Hepatocyte (in vitro differentiated cells): Measurements from ENCODE around the gene ARF3. TPM values are rescaled to one million over a fixed set of nuclear protein-coding genes. Genes with fewer than 3 reads are reported as not detected.

Experiments
- DNase-seq: peaks from one replicate; pipeline ENCODE4 v3.0.0-alpha.2; 2016; ENCODE audit warnings: low spot score
- H2AFZ ChIP-seq: fragments of 200-600 bp; sonication (generic); 2 replicates; pipeline ENCODE4 v1.6.0; 2016; ENCODE audit warnings: antibody characterized with exemption, mild to moderate bottlenecking
- H3K27ac ChIP-seq: fragments of 200-600 bp; sonication (generic); 2 replicates; pipeline ENCODE4 v1.5.1; 2016; ENCODE audit warnings: mild to moderate bottlenecking
- H3K27me3 ChIP-seq: fragments of 200-600 bp; sonication (generic); 2 replicates; pipeline ENCODE4 v1.6.1; 2016
- H3K36me3 ChIP-seq: fragments of 200-600 bp; sonication (generic); replicated peaks from 2 replicates; pipeline ENCODE4 v1.5.1; 2016; ENCODE audit warnings: low read depth; ENCODE audit not compliant: insufficient read depth
- H3K4me1 ChIP-seq: fragments of 200-600 bp; sonication (generic); 2 replicates; pipeline ENCODE4 v1.5.1; 2016; ENCODE audit warnings: mild to moderate bottlenecking, moderate library complexity; ENCODE audit not compliant: insufficient read depth
- H3K4me2 ChIP-seq: fragments of 200-600 bp; sonication (generic); 2 replicates; pipeline ENCODE4 v1.6.0; 2016
- H3K4me3 ChIP-seq: fragments of 200-600 bp; sonication (generic); 2 replicates; pipeline ENCODE4 v1.5.1; 2016; ENCODE audit warnings: mild to moderate bottlenecking
- H3K79me2 ChIP-seq: fragments of 200-600 bp; sonication (generic); 2 replicates; pipeline ENCODE4 v1.6.0; 2017; ENCODE audit warnings: mild to moderate bottlenecking
- H3K9me2 ChIP-seq: fragments of 200-600 bp; sonication (generic); replicated peaks from 2 replicates; pipeline ENCODE4 v1.6.0; 2017; ENCODE audit warnings: mild to moderate bottlenecking; ENCODE audit not compliant: insufficient read depth
- H3K9me3 ChIP-seq: fragments of 200-600 bp; sonication (generic); 2 replicates; pipeline ENCODE4 v1.5.1; 2016; ENCODE audit warnings: low read depth, mild to moderate bottlenecking
- H4K20me1 ChIP-seq: fragments of 200-600 bp; sonication (generic); 2 replicates; pipeline ENCODE4 v1.6.0; 2016; ENCODE audit warnings: mild to moderate bottlenecking; ENCODE audit not compliant: insufficient read depth, poor library complexity, severe bottlenecking
- EZH2 ChIP-seq: fragments of 200-600 bp; sonication (generic); IDR thresholded peaks from 2 replicates; pipeline ENCODE4 v1.6.1; 2016; ENCODE audit warnings: antibody characterized with exemption, mild to moderate bottlenecking, borderline replicate concordance
- EZH2phosphoT487 ChIP-seq: fragments of 200-600 bp; sonication (generic); IDR thresholded peaks from one replicate; pipeline ENCODE4 v1.6.1; 2018; ENCODE audit warnings: antibody characterized with exemption, mild to moderate bottlenecking, low read depth, moderate library complexity; ENCODE audit not compliant: unreplicated experiment, severe bottlenecking
- WGBS: methylation state at CpG from one replicate; pipeline ENCODE4 v1.1.6; 2016; ENCODE audit warnings: low lambda C conversion rate; ENCODE audit errors: missing lambda C conversion rate; 5-methylcytosine and 5-hydroxymethylcytosine counted together
- polyA plus RNA-seq: library from polyadenylated mRNA; unstranded; fragments of >200 nt; fragmentation: Nextera tagmentation; extraction: Ambion mirVana; gene quantifications from 2 replicates; pipeline ENCODE4 v1.2.1, GENCODE V29; 2016
- total RNA-seq: library from RNA; depleted of rRNA; stranded (reverse); fragments of >200 nt; gene quantifications from 2 replicates; pipeline ENCODE4 v1.2.3, GENCODE V29; 2014
- TF ChIP-seq, protein P1 (sequence below): fragments of 200-600 bp; sonication (generic); IDR thresholded peaks from 2 replicates; pipeline ENCODE4 v1.5.1; 2016; ENCODE audit warnings: antibody characterized with exemption, mild to moderate bottlenecking; ENCODE audit not compliant: poor library complexity

The ARF3 gene
- total and polyA plus RNA-seq, 2 experiments from 2014 or later: 57.6 to 71.3 TPM

DNA sequence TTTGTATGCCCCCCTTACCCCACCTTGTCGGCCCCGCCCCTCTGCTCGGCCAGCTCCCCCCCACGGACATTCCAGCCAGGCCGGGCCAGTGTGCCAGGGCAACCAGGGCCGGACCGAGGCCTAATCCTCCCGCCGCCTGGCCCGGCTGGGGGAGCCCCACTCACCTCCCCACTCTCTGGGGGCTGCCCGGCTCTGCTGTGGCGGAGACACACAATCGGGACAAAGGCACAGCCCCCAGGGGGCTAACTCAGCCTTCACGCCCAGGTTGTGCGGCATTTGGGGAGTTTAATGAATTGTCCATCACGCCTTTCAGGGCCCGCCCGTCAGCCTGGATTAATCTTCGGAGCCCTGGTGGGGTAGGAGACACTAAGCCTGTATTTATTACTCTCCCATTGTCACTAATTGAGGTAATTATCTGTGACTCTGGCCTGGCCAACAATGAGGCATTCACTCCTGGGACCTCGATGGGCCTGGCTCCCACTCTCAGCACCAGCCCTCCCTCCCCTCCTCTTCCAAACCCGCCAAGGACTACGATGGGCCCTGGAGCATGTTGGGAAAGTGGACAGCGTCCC lies 29.5 kb upstream of the ARF3 start:
- TF ChIP-seq EZH2 (no peak), EZH2phosphoT487 (no peak)
- TF ChIP-seq, protein P1, sequence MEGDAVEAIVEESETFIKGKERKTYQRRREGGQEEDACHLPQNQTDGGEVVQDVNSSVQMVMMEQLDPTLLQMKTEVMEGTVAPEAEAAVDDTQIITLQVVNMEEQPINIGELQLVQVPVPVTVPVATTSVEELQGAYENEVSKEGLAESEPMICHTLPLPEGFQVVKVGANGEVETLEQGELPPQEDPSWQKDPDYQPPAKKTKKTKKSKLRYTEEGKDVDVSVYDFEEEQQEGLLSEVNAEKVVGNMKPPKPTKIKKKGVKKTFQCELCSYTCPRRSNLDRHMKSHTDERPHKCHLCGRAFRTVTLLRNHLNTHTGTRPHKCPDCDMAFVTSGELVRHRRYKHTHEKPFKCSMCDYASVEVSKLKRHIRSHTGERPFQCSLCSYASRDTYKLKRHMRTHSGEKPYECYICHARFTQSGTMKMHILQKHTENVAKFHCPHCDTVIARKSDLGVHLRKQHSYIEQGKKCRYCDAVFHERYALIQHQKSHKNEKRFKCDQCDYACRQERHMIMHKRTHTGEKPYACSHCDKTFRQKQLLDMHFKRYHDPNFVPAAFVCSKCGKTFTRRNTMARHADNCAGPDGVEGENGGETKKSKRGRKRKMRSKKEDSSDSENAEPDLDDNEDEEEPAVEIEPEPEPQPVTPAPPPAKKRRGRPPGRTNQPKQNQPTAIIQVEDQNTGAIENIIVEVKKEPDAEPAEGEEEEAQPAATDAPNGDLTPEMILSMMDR: no peak
- WGBS: 66% methylated on average over 18 of the region's 23 CpGs
- Histone ChIP-seq H3K27me3 (peaks cover 80% of the 10 kb centered on the region), H3K9me2 (no peaks in the 10 kb centered on the region), H3K4me2 (no peak overlapping the region), H3K9me3 (no peaks in the 10 kb centered on the region), H2AFZ (no peak overlapping the region), H4K20me1 (no peaks in the 10 kb centered on the region), H3K36me3 (no peaks in the 10 kb centered on the region), H3K4me3 (no peak overlapping the region), H3K79me2 (no peaks in the 10 kb centered on the region), H3K4me1 (no peaks in the 10 kb centered on the region), H3K27ac (no peak overlapping the region)
- DNase-seq: no peak

DNA sequence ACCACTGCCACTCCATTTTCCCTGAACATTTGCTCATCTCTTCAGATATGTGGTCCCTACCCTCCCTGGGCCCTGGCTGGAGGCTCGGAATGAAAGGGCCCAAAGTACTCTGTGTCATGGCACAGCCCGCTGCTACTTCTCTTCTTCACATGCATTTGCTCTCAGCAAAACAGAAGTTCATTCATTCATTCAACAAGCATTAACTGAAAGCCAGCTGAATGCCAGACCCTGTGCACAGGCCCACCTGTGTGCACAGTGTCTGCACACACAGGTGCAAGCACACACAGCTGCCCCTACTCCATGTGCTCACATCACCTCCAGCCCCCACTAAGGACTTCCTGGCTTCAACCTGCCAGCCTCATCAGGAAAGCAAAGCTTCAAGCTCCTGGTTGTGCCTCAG lies 28.6 kb upstream of the ARF3 start:
- Histone ChIP-seq H3K36me3 (no peaks in the 10 kb centered on the region), H3K27me3 (peaks cover 85% of the 10 kb centered on the region), H3K4me2 (no peak overlapping the region), H2AFZ (no peak overlapping the region), H3K9me2 (no peaks in the 10 kb centered on the region), H3K27ac (no peak overlapping the region), H3K4me1 (peaks cover 7% of the 10 kb centered on the region), H3K4me3 (no peak overlapping the region), H4K20me1 (no peaks in the 10 kb centered on the region), H3K79me2 (no peaks in the 10 kb centered on the region), H3K9me3 (no peaks in the 10 kb centered on the region)
- no peak for DNase-seq
- 85% methylated on average over 2 of the region's 2 CpGs for WGBS
- TF ChIP-seq EZH2: no peak
- TF ChIP-seq, protein P1: no peak
- TF ChIP-seq EZH2phosphoT487: no peak

DNA sequence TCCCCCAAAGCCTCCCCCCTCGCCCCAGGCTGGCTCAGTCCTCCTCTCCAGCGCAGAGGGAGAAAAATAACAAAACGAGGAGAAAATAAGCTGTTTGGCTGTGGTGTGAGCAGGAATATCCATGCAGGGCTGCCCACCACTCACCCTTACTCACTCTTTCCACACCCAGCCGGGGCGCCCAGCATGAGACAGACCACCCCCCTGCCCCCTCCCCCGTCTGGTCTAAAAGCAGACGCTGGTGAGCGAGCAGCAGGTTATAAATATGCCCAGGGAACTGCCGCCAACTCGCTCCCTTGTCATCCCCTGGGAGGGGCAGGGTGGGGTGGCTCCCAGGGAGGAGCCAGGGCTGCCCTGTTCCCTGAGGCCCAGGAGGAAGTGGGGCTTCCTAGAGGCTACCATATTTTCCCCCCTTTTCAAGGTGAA lies 28.2 kb upstream of the ARF3 start:
- no peaks in the 10 kb centered on the region for H3K79me2 ChIP-seq

More for the DNA sequence above, 28.2 kb upstream of the ARF3 start:
- Histone ChIP-seq H3K27me3 (peaks cover 89% of the 10 kb centered on the region), H3K36me3 (no peaks in the 10 kb centered on the region), H2AFZ (no peak overlapping the region), H3K4me3 (no peak overlapping the region), H4K20me1 (no peaks in the 10 kb centered on the region), H3K27ac (no peak overlapping the region), H3K4me2 (no peak overlapping the region), H3K9me3 (no peaks in the 10 kb centered on the region), H3K9me2 (no peaks in the 10 kb centered on the region), H3K4me1 (peaks cover 10% of the 10 kb centered on the region)
- whole genome bisulfite sequencing: 37% methylated on average over 10 of the region's 10 CpGs
- TF ChIP-seq, protein P1: no peak
- TF ChIP-seq EZH2phosphoT487 (no peak), EZH2 (no peak)
- DNase-seq: no peak
